K562 (cell line): ENCODE data around the gene ERCC2. TPM values are rescaled to one million over a fixed set of nuclear protein-coding genes. Genes with fewer than 3 reads are reported as not detected.

Source experiments
- ASH1L ChIP-seq: fragments of 450-650 bp; IDR thresholded peaks from 2 replicates; pipeline ENCODE4 v1.6.1; 2018; ENCODE audit warnings: borderline replicate concordance, mild to moderate bottlenecking, low read depth; ENCODE audit not compliant: partially characterized antibody
- C11orf30 ChIP-seq: fragments of 450-650 bp; IDR thresholded peaks from 2 replicates; pipeline ENCODE4 v1.6.1; 2016; ENCODE audit warnings: low read depth, mild to moderate bottlenecking
- CREB1 ChIP-seq, 2 experiments: sonication (generic) in 1 of 2; formaldehyde crosslinking in 1 of 2; IDR thresholded peaks; 2 replicates each; pipeline versions ENCODE4 v1.6.1 to v1.8.0; 2012 to 2022; ENCODE audit warnings: inconsistent platforms in 1 of 2, mild to moderate bottlenecking in 1 of 2, missing genetic modification reagents in 1 of 2, moderate library complexity in 1 of 2
- HDAC1 ChIP-seq, 2 experiments: fragments of 450-650 bp; IDR thresholded peaks; 2 replicates each; pipeline ENCODE4 v1.6.1; 2016 to 2017; ENCODE audit warnings: inconsistent platforms in 1 of 2, mild to moderate bottlenecking in 1 of 2, moderate library complexity in 1 of 2
- HDAC2 ChIP-seq: fragments of 450-650 bp; IDR thresholded peaks from 2 replicates; pipeline ENCODE4 v1.6.1; 2016; ENCODE audit warnings: mild to moderate bottlenecking
- HLTF ChIP-seq: fragments of 450-650 bp; IDR thresholded peaks from 2 replicates; pipeline ENCODE4 v1.6.1; 2016
- MTA3 ChIP-seq: fragments of 450-650 bp; formaldehyde crosslinking; IDR thresholded peaks from 2 replicates; pipeline ENCODE4 v1.6.1; 2017; ENCODE audit warnings: mild to moderate bottlenecking, borderline replicate concordance
- NFYB ChIP-seq: IDR thresholded peaks from 2 replicates; pipeline ENCODE4 v1.6.1; 2011; ENCODE audit warnings: mild to moderate bottlenecking, moderate library complexity; ENCODE audit not compliant: insufficient read length; ENCODE audit errors: extremely low read depth
- PCBP1 ChIP-seq: fragments of 200-400 bp; formaldehyde crosslinking; IDR thresholded peaks from 2 replicates; pipeline ENCODE4 v1.6.1; 2018; ENCODE audit warnings: mild to moderate bottlenecking, low read depth, low read length; ENCODE audit not compliant: poor library complexity, severe bottlenecking
- POLR2B ChIP-seq: fragments of 450-650 bp; IDR thresholded peaks from 2 replicates; pipeline ENCODE4 v1.6.1; 2018; ENCODE audit warnings: low read depth; ENCODE audit not compliant: partially characterized antibody
- SIN3B ChIP-seq: fragments of 450-650 bp; IDR thresholded peaks from 2 replicates; pipeline ENCODE4 v1.6.1; 2017; ENCODE audit warnings: low read depth, mild to moderate bottlenecking, moderate library complexity
- SUPT5H ChIP-seq: fragments of 450-650 bp; IDR thresholded peaks from 2 replicates; pipeline ENCODE4 v1.6.1; 2016
- ZNF133 ChIP-seq: fragments of 250-450 bp; sonication (Bioruptor Pico); IDR thresholded peaks from 2 replicates; pipeline ENCODE4 v1.4.0; 2020; ENCODE audit warnings: mild to moderate bottlenecking
- ZNF134 ChIP-seq: fragments of 250-450 bp; sonication (Bioruptor Pico); conservative IDR thresholded peaks from 2 replicates; pipeline ENCODE4 v1.4.0; 2020
- ZNF217 ChIP-seq: sonication (generic); formaldehyde crosslinking; IDR thresholded peaks from 2 replicates; pipeline ENCODE4 v1.8.0; 2022; ENCODE audit warnings: mild to moderate bottlenecking, missing genetic modification reagents
- ZNF263 ChIP-seq: sonication (generic); formaldehyde crosslinking; IDR thresholded peaks from 2 replicates; pipeline ENCODE4 v1.8.0; 2022; ENCODE audit warnings: mild to moderate bottlenecking, missing genetic modification reagents, borderline replicate concordance
- ZNF551 ChIP-seq: fragments of 250-450 bp; sonication (Bioruptor Pico); IDR thresholded peaks from 2 replicates; pipeline ENCODE4 v1.5.0; 2021; ENCODE audit warnings: mild to moderate bottlenecking, moderate library complexity
- ZNF717 ChIP-seq: fragments of 250-450 bp; sonication (Bioruptor Pico); IDR thresholded peaks from 2 replicates; pipeline ENCODE4 v1.5.0; 2021
- polyA plus RNA-seq, 8 experiments: library from polyadenylated mRNA; depleted of rRNA in 4 of 8; stranded (reverse) in 5 of 8; unstranded in 3 of 8; fragments of >200 nt; fragmentation: Nextera tagmentation in 2 of 8; fragmentation: Illumina TruSeq in 1 of 8; extraction: Ambion mirVana in 2 of 8; extraction: Trizol in 1 of 8; gene quantifications; 2 replicates each; pipeline versions ENCODE4 v1.2.1 to v1.2.3, GENCODE V29; 2011 to 2014; ENCODE audit warnings: inconsistent platforms in 1 of 8, missing spikeins in 1 of 8
- total RNA-seq, 7 experiments: library from RNA; depleted of rRNA in 6 of 7; stranded (reverse); fragments of >200 nt in 6 of 7; fragmentation: Illumina TruSeq in 2 of 7; extraction: Trizol in 2 of 7; gene quantifications; 2 replicates each; pipeline versions ENCODE4 v1.2.1 to v1.2.3, GENCODE V29; 2011 to 2021; ENCODE audit warnings: low replicate concordance in 1 of 7
- TF ChIP-seq, protein P1 (sequence below), 2 experiments: IDR thresholded peaks in 1 of 2; conservative IDR thresholded peaks in 1 of 2; 2 replicates each; pipeline ENCODE4 v1.6.1; 2016; ENCODE audit warnings: low read depth in 2 of 2, mild to moderate bottlenecking in 1 of 2, missing compliant biosample characterization in 1 of 2, missing genetic modification characterization in 1 of 2, moderate library complexity in 1 of 2
- TF ChIP-seq, protein P2 (sequence below): sonication (generic); formaldehyde crosslinking; IDR thresholded peaks from 2 replicates; pipeline ENCODE4 v1.8.0; 2023; ENCODE audit warnings: mild to moderate bottlenecking, missing genetic modification reagents

ERCC2 gene
- total and polyA plus RNA-seq, 9 of the 15 experiments (the other 6 are each of a cell fraction or from before 2014, with no cell fraction given), result 2.2 to 55.9 (median 23.4) TPM

DNA sequence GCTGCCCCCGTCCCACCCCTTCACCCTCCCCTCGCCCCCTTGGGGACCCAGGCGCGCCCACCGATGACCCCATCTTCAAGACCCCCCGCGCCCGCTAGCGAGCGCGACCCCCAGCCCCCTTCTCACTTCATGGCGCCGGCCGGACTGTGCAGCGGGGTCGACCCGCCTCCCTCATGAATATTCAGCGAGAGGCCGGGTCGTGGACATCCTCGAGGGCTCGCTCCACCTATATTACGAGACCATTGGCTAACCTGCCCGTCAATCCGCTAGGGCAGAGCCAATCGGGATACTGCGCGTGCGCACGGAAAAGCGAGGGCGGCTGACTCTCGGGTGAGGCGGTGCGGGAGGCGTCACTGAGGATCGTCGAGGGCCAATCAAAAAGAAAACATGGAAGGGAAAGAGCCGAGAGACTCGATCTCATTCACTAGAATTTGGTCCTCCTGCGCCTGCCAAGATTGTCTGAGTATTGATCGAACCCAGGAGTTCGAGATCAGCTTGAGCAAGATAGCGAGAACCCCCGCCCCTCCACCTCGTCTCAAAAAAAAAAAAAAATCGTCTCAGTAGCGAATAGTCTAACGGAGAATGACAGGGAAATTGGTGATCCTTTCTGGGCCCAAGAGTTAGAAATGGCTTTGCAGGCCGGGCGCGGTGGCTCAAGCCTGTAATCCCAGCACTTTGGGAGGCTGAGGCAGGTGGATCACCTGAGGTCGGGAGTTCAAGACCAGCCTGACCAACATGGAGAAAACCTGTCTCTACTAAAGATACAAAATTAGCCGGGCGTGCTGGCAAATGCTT, at the start of gene ERCC2 (continued):
- TF ChIP-seq HDAC2, result 0 out of 2 replicates have a peak, but pooled peaks have one; percentile 65
- no peak for TF ChIP-seq ZNF134
- TF ChIP-seq C11orf30, result peak; percentile 77
- no peak for TF ChIP-seq ZNF217
- peak; percentile 62; the same call in 1 of the 2 replicates for TF ChIP-seq CREB1 (IDR thresholded peaks at IDR 0.05)
- peak; percentile 79 for TF ChIP-seq CREB1 (CRISPR knock-in tag; IDR thresholded peaks at IDR 0.05)
- TF ChIP-seq HDAC1 (IDR thresholded peaks at IDR 0.05), result peak in 1 of 2 experiments; percentile 58; a peak in 2 of 4 replicates
- no peak for TF ChIP-seq ZNF717 (CRISPR knock-in tag)
- no peak for TF ChIP-seq ZNF133 (CRISPR knock-in tag)
- TF ChIP-seq ASH1L, result peak; percentile 94
- TF ChIP-seq, protein P1, sequence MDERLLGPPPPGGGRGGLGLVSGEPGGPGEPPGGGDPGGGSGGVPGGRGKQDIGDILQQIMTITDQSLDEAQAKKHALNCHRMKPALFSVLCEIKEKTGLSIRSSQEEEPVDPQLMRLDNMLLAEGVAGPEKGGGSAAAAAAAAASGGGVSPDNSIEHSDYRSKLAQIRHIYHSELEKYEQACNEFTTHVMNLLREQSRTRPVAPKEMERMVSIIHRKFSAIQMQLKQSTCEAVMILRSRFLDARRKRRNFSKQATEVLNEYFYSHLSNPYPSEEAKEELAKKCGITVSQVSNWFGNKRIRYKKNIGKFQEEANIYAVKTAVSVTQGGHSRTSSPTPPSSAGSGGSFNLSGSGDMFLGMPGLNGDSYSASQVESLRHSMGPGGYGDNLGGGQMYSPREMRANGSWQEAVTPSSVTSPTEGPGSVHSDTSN (CRISPR knock-in tag; IDR thresholded peaks at IDR 0.05; ENCODE audit: low read depth), result peak; percentile 100
- TF ChIP-seq, protein P1 (tag; conservative IDR thresholded peaks at IDR 0.05; ENCODE audit: low read depth), result peak; percentile 100
- TF ChIP-seq PCBP1, result no peak
- TF ChIP-seq, protein P2, sequence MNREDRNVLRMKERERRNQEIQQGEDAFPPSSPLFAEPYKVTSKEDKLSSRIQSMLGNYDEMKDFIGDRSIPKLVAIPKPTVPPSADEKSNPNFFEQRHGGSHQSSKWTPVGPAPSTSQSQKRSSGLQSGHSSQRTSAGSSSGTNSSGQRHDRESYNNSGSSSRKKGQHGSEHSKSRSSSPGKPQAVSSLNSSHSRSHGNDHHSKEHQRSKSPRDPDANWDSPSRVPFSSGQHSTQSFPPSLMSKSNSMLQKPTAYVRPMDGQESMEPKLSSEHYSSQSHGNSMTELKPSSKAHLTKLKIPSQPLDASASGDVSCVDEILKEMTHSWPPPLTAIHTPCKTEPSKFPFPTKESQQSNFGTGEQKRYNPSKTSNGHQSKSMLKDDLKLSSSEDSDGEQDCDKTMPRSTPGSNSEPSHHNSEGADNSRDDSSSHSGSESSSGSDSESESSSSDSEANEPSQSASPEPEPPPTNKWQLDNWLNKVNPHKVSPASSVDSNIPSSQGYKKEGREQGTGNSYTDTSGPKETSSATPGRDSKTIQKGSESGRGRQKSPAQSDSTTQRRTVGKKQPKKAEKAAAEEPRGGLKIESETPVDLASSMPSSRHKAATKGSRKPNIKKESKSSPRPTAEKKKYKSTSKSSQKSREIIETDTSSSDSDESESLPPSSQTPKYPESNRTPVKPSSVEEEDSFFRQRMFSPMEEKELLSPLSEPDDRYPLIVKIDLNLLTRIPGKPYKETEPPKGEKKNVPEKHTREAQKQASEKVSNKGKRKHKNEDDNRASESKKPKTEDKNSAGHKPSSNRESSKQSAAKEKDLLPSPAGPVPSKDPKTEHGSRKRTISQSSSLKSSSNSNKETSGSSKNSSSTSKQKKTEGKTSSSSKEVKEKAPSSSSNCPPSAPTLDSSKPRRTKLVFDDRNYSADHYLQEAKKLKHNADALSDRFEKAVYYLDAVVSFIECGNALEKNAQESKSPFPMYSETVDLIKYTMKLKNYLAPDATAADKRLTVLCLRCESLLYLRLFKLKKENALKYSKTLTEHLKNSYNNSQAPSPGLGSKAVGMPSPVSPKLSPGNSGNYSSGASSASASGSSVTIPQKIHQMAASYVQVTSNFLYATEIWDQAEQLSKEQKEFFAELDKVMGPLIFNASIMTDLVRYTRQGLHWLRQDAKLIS (CRISPR knock-in tag), result 0 out of 2 replicates have a peak, but pooled peaks have one; percentile 6
- TF ChIP-seq NFYB, result peak; percentile 97
- TF ChIP-seq HLTF, result peak; percentile 75; the same call in 1 of the 2 replicates
- TF ChIP-seq SIN3B, result peak; percentile 47; the same call in 1 of the 2 replicates
- TF ChIP-seq POLR2B, result peak; percentile 80
- peak; percentile 72; the same call in 1 of the 2 replicates for TF ChIP-seq MTA3
- no peak for TF ChIP-seq ZNF551 (CRISPR knock-in tag)
- peak; percentile 84 for TF ChIP-seq SUPT5H
- TF ChIP-seq ZNF263 (CRISPR knock-in tag), result no peak; the same call in 1 of the 2 replicates
